CD4-positive, alpha-beta T cell treated with Interleukin-12 subunit alpha and Interleukin-12 subunit beta, for 1 hour (primary cell): Measurements from ENCODE around the gene ARHGAP12.

Experiments
- DNase-seq: peaks from one replicate; pipeline ENCODE4 v3.0.0-alpha.2; 2020

Gene ARHGAP12

GRCh38 chr10:31873724-31874123, 54.9 kb downstream of the ARHGAP12 start:
- no peak for DNase-seq

- DNase-seq = no peak
Measured at GRCh38 chr10:31871266-31872065, 57.2 kb downstream of the ARHGAP12 start.

- DNase-seq = no peak
Measured at GRCh38 chr10:31867646-31868045, 61.0 kb downstream of the ARHGAP12 start.

DNA sequence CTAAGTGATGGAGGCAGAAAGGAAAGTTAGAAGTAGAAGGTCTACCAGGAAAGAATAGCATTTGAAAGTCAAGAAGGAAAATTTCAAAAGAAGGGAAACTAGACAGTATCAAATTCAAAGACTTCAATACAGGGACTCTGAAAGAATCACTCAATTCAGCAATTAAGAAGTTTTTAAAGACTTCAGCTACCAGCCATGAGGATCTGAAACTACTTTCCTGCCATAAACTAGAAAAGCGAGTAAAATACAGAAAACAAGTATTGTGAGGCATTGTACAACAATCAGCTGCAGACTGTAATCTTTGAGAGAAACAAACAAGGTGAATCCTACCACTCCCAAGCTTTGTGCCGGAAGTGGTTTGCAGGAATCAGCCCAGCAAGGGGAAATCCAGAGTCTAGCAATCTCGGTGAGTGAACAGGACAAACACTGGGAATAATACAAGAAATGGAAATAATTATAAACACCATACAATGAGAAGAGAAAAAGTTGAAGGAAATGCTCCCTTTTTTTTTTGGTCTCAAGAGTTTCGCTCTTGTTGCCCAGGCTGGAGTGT, 62.4 kb downstream of the ARHGAP12 start:
- DNase-seq = no peak

GRCh38 chr10:31864834-31865518, 63.7 kb downstream of the ARHGAP12 start:
- no peak for DNase-seq

DNA sequence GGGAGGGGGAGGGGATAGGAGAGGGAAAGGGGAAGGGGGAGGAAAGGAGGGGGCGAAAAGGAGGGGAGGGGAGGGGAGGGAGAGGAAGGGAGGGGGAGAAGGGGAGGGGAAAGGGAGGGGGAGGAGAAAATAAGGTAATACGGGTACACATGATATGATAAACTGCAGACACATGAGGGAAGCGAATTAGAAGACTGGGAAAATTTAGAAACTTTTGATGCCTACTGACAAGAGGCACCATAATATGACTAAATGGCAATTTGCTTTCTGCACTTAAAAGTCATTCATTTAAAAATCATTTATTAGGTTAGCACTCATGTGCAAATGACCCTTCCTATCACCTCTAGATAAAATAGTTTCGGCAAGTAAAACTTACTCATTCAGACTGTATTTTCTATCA, 73.6 kb downstream of the ARHGAP12 start:
- DNase-seq = no peak

GRCh38 chr10:31853629-31854028, 75.0 kb downstream of the ARHGAP12 start:
- no peak for DNase-seq

DNA sequence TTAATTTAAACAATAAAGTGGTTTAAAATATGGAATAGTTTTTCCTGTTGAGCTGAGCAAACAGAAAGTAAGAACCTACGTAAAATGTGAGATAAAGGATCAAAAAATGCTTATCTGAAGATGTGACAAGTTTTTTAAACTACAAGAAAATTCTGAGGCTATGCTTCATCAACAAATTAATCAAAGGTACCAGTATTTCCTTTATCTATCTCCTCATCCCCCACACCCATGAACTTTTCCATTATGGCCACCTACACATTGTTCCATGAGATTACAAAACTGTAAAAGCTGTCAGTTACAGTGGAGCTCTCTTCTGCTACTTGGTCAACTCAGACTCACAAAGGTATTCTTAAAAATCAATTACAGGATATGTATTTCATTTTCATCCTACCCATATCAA, 77.4 kb downstream of the ARHGAP12 start:
- DNase-seq = no peak

DNA sequence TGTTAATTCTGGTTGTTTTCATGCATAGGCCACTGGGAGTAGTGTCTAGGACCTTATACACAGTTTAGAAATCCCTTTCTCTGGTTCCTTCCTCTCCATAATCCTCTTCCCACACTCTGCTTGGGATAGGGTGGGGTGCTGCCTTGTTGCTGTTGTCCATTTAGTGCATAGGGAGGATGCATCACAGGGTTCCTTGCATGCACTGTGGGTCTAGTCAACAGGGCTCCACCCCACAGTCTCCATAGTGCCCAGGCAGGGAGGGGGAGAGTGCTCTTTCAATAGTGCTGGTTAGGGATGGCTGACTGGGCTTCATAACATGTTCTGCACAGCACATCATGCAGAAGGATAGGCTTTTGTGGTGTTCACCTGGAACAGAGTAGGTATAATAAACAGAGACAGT, 81.1 kb downstream of the ARHGAP12 start:
- no peak for DNase-seq

DNA sequence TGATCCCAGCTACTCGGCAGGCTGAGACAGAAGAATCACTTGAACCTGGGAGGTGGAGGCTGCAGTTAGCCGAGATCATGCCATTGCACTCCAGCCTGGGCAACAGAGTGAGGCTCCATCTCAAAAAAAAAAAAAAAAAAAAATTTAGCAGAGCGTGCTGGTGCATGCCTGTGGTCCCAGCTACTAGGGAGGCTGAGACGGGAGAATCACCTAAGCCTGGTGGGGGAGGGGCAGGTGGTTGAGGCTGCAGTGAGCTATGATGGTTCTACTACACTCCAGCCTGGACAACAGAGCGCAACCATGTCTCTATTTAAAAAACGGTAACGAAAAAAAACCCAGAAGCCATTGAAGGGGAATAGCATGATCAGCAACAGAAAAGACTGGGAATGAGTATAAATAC, 89.9 kb downstream of the ARHGAP12 start:
- DNase-seq = no peak

GRCh38 chr10:31838065-31838464, 90.6 kb downstream of the ARHGAP12 start:
- DNase-seq = no peak

- no peak for DNase-seq
Measured at GRCh38 chr10:31836569-31837406, 91.8 kb downstream of the ARHGAP12 start.

DNA sequence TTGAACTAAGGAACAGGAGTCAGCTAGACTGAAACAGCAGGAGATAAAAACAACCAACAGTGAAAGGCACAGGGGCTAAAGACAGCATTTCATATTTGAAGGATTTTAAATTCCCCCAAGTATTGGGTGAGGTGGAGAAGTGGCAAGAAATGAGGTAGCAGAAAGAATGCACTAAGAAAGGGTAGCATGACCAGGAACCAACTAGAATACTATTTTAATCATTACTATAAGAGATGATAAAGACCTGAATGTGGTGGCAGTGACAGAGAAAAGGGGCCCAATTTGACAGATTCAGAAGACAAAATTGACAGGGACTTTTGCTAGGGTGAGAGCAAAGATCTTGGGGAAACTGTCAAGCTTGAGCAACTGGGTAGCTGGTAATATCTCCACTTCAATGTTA, 94.9 kb downstream of the ARHGAP12 start:
- no peak for DNase-seq

- DNase-seq = no peak
Measured at GRCh38 chr10:31832261-31832660, 96.4 kb downstream of the ARHGAP12 start.

- no peak for DNase-seq
Measured at GRCh38 chr10:31830887-31831286, 97.7 kb downstream of the ARHGAP12 start.

- no peak for DNase-seq
Measured at GRCh38 chr10:31829776-31830175, 98.9 kb downstream of the ARHGAP12 start.

- DNase-seq = no peak
Measured at GRCh38 chr10:31823358-31823757, 105.3 kb downstream of the ARHGAP12 start.

GRCh38 chr10:31822616-31823318, 105.9 kb downstream of the ARHGAP12 start:
- DNase-seq = no peak

DNA sequence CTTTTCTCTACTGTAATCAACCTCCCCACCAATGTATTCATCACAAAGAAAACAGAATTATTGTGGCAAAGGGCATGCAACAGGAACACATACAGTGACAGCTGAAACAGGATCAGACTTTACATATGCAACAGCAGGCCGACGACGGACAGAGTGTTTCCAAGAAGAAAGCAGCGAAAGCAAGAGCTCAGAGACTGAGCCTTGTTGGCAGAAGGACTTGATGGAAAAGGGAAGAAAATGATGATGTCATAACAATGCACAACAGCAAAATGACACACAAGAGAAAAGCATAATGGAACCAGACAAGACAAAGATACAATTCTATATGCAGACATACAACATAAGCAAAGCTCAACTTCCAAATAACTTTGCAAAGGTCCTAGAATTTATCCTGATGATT, 106.5 kb downstream of the ARHGAP12 start:
- DNase-seq = no peak

DNA sequence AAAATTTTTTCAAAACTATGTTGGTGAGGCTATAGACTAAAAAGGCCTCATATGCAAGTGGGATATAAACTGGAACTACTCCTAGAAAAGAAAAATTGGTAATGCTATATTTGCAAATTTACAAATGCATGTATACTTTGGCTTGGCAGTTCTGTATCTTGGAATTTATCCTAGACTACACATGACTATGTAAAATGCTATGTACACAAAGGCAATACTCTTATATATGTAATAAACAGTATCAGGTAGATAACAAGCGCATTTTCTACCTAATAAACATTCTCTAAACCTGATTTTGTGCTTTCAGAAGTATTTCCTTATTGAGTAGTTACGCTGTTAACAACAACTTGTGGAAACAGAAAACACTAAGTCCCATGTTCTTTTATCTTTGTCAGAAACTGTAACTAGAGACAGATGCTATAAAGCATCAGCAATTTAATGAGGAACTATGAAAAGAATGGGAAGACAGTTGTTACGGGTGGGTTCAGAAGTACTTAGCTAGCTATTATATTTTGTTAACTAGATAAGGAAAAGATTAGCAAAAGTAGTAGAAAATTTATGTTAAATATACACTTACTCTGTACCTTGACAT, 107.8 kb downstream of the ARHGAP12 start:
- no peak for DNase-seq

GRCh38 chr10:31820096-31820495, 108.5 kb downstream of the ARHGAP12 start:
- DNase-seq = no peak

DNA sequence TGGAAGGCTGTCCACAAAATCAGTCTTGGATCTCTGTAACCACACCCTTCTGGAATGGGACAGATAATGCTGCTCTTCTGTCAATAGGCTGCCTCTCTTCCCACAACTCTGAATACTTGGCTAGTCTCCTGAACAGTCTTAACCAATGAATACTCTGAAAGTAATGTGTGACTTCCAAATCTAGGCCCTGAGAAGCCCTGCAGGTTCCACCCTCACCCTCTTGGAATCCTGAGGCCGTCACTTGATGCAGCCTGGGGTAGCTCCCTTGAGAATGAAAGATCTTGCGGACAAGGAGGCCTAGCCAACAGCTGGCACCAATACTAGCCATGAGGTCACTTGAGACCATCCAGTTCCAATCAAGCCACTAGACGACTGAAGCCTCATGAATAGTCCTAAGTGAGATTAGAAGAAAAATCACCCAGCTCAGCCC, 109.2 kb downstream of the ARHGAP12 start:
- no peak for DNase-seq
